ENCODE measurements around the gene IMMT.
A peak's percentile ranks its signal among the peaks of the same experiment; 100 is the strongest.
"Not testable (repeated sequence)": the region's sequence is repeated elsewhere in the genome, so short reads cannot be mapped to it uniquely, and the experiment has no call there.

IMMT gene

DNA sequence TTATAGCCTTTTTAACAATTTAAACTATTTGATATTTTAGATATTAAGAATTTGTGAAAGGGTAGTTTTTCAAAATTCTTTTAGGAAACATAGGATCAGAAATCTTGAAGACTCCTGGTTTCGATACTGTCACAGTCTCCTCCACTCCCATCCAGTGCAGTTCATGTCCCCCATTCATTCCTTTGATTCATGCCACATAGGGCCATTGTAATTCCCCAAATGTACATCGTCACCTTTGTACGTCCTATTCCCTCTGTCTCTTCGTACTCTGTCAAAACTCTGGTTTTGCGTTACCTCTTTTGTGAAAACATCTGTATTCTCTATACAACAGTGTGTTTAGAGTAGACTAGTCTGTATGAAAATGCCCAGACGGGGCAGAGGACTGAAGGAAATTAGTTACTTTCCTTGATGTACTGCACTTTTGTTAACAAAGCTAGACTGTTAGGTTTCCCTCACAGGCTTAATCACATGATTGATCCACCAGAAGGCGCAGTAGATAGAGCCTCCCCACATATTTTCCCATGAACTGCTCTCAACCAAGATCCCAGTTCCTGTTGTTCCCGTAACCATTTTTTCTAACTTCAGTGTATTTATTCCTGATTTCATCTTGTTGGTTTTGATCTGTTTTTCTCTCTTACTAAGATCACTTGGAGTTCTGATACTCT is 6.5 kb upstream of the IMMT start:
- DNase-seq (ENCODE audit: low spot score), result peak; percentile 61

DNA sequence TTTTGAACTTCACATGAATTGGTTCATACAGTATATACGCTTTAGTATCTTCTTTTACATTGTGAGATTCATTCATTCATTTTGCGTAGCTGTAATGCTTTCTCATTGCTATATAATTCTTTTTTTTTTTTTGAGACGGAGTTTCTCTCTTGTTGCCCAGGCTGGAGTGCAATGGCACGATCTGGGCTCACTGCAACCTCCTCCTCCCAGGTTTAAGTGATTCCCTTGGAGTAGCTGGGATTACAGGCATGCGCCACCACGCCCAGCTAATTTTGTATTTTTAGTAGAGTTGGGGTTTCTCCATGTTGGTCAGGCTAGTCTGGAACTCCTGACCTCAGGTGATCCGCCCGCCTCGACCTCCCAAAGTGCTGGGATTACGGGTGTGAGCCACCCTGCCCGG is 5.3 kb upstream of the IMMT start:
- DNase-seq (ENCODE audit: low spot score), result not testable (repeated sequence)

DNA sequence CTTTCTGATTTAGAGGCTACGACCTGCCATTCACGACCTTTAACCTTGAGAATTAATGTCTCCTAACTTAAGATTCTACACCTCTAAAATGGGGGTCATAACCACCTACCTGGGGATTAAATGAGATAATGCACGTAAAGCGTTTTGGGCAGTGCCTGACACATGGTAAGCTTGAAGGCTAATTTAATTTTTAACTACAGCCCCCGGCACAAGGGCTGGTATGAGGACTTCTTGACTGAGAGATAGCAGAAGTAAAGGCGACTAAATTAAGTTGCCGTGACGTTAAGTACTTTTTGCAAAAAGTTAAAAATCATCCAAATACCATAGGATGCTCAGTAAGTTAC is 4.5 kb upstream of the IMMT start:
- no peak for DNase-seq (ENCODE audit: low spot score)

DNA sequence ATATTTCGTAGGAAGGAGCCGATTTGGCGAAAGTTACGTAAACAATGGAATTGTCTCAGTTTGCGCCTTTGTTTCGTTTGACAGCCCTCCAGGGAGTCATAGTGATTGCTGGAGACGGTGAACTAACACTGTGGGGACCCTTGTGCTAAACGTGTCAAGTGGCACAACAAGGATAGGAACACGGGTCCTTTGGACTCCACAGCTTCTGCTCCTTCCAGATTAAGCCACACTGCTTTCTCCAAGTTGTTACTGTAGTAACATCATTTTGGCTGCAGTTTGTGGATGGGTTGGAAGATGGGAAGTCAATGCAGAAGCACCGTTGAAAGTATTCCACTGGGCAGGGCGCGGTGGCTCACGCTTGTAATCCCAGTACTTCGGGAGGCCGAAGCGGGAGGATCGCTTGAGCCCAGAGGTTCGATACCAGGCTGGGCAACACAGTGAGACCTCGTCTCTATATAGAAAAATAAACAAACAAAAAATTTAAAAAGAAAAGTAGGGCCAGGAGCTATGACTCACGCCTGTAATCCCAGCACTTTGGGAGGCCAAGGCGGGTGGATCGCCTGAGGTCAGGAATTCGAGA is 636 bp upstream of the IMMT start:
- DNase-seq (ENCODE audit: low spot score), result no peak

GRCh38 chr2:86194751-86195054 is 559 bp downstream of the IMMT start:
- peak; percentile 98 for DNase-seq (ENCODE audit: low spot score)

- DNase-seq (ENCODE audit: low spot score), result no peak
These were observed 1.2 kb downstream of the IMMT start for GRCh38 chr2:86193901-86194567.

- no peak for DNase-seq (ENCODE audit: low spot score)
These were observed 5.4 kb downstream of the IMMT start for GRCh38 chr2:86189782-86190416.

GRCh38 chr2:86186431-86186830 is 8.8 kb downstream of the IMMT start:
- DNase-seq (ENCODE audit: low spot score), result no peak

DNA sequence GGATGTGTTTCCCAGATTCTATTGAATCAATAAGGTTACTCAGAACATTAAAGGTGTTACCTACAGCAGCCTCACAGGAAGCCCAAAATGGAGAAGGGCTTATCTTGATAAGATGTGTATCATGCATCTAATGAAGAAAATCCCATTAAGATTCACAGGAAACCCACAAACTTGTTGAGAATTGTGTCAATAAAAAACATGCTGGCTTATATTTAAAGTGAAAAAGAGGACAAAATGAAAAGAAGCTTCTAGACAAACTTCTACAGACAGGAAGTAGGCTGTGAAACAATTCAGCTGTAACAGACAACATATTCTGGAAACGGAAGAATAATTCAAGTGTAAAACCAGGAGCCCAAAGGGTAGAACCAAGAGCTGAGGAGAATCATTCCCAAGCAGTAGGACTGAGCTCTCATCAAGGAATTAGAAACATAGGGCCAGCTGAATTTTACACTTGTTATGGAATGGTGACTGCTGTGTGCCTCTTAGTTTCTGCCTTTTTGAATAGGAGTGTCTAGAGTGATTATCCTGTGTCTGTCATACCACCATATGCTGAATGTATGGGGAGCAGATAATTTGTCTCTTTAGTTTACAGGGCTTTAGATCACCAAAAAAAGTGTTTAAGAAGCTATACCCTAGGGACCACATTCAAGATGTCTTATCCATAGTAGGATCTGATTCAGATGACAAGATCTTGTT is 9.6 kb downstream of the IMMT start:
- DNase-seq (ENCODE audit: low spot score), result no peak

- DNase-seq (ENCODE audit: low spot score), result no peak
These were observed 18.7 kb downstream of the IMMT start for GRCh38 chr2:86176597-86176996.

GRCh38 chr2:86175828-86176227 is 19.4 kb downstream of the IMMT start:
- DNase-seq (ENCODE audit: low spot score), result no peak

GRCh38 chr2:86174445-86174844 is 20.8 kb downstream of the IMMT start:
- no peak for DNase-seq (ENCODE audit: low spot score)

DNA sequence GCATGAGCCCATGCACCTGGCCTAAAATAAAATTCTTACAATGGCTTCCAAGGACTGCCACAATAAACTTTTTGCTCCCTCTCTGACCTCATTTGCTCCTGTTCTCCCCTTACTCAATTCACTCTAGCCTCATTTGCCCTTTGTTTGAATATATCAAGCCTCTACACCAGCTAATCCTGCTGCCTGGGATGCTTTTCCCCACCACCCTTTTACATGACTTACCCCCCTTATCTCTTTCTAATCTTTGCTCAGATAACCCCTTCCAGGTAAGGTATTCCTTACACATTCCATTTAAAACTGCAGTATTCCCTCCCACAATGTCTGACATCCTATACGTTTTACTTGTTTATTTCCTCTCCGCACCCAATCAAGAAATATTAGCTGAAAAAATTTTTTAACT is 22.7 kb downstream of the IMMT start:
- DNase-seq (ENCODE audit: low spot score), result no peak

- DNase-seq (ENCODE audit: low spot score), result no peak
These were observed 24.0 kb downstream of the IMMT start for GRCh38 chr2:86171295-86171694.

- DNase-seq (ENCODE audit: low spot score), result no peak
These were observed 24.8 kb downstream of the IMMT start for GRCh38 chr2:86170449-86170848.

DNA sequence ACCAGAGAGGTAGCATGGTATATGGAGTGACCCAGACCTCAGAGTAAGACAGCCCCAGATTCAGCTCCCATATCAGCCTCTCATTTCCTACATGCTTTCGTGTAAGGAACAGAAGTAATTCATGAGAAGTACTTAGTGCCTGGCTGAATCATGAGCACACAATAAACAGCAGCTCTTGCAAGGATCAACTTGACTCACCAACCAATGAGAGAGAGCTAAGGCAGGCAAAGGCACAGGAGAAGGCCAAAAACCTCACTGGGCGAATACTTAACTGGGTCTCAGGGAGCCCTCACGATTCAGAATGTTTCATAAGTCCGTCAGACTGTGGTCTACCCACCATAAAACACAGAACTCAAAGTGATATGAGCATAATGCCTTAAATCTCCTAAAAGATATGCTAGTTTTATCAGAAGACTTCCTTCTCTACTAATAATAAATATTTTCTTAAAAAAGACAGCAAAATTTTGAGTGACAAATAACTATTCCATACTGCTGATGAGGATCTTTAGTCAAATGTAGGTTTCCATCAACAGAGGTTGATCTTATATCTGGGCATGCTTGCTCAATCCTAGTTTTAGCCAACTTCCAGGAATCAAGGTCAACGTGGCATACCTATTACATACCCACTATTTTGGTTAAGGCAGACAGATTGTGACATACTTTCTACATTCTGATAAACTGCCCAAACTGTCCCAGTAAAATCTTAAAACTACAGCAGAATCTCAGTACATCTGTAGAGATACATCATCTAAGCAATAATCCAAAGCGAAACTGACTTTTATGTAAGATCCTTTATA is 34.9 kb downstream of the IMMT start:
- no peak for DNase-seq (ENCODE audit: low spot score)

- DNase-seq (ENCODE audit: low spot score), result no peak
These were observed 37.0 kb downstream of the IMMT start for GRCh38 chr2:86158286-86158685.

GRCh38 chr2:86157009-86157556 is 38.2 kb downstream of the IMMT start:
- no peak for DNase-seq (ENCODE audit: low spot score)

DNA sequence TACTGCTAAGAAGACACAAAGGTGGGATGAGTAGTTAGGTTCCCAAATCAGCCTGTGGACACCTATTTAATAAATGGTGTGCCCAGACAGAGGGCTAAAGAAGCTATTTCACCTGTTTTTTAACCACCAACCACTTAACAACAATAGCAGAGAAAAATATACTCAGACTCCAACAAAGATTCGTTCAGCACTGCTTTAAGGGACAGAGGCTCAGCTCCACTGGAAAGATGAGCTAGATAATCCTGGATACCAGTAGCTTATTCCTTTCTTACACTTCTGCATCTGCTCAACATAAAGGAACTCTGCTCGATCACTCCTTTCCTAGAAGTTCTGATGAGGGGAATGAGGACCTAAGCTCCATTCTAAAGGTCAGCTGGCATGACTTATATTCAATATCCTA is 44.8 kb downstream of the IMMT start:
- DNase-seq (ENCODE audit: low spot score), result no peak

DNA sequence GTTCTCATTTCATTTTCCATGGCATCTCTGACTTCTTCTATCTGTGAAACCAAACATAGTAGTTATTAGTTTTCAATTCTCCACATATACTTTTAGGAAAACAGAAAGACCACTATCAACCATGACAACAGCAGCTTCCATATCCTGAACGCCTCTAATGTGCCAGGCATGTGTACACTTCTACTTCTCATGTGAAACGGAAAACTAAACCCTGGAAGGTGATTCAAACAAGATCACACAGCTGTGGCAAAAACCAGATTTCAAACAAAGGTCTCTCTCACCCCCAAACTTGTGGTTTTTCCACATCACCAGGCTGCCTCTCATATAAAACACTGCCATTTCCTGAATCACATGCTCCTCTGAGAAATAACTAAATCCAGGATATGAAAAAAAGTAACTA is 47.5 kb downstream of the IMMT start:
- DNase-seq (ENCODE audit: low spot score), result no peak

- DNase-seq (ENCODE audit: low spot score), result no peak
These were observed 51.2 kb downstream of the IMMT start for GRCh38 chr2:86143926-86144685.
